ENCODE measurements around the gene SPDYE1.
"Not testable (repeated sequence)": the region's sequence is repeated elsewhere in the genome, so short reads cannot be mapped to it uniquely, and the experiment has no call there.

Gene SPDYE1, protein sequence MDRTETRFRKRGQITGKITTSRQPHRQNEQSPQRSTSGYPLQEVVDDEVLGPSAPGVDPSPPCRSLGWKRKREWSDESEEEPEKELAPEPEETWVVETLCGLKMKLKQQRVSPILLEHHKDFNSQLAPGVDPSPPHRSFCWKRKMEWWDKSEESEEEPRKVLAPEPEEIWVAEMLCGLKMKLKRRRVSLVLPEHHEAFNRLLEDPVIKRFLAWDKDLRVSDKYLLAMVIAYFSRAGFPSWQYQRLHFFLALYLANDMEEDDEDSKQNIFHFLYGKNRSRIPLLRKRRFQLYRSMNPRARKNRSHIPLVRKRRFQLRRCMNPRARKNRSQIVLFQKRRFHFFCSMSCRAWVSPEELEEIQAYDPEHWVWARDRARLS

DNA sequence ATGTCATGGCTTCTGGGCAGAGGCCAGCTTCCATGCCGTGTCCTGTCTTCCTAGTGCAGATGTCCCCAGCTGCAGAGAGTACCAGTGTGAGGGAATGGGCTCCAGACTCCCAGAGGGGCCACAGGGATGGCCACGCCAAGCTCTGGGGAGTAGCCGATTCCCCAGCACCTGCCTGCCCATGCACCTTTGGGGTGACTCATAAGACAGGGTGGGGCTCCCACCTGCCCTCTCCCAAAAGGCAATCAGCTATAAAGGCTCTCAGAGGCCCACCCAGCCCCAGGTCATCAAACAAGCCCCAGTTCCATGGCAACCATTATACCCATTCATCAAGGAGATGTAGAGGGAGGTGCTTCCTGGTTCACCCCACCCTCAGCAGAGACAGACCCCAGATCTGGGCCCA is at the start of gene SPDYE1:
SPDYE1 (plus strand) TSS at position 366 of the 400 bp plus-strand sequence. CDS start 2,053 bp downstream, outside the sequence.
- not testable (repeated sequence) for DNase-seq (ENCODE audit: low read depth)

DNA sequence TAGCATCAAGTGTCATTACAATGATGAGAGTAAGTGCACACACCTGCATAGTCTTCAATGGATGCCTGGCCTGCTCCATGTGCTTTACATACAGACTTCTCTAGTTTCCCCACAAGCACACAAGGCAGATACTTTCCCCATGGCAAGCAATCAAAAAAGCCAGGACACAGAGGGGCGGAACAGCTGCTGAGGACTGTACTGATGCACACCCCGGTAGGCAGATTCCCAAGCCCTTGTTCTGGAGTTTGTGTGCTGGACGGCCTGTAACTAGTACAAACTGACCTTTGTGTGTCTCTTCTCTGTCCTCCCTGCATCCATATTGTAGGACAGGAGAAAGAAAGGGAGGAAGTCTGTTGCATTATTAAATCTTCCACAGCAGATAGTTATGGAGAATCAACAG is 45.7 kb upstream of the SPDYE1 start:
- no peak for DNase-seq (ENCODE audit: low read depth)

DNA sequence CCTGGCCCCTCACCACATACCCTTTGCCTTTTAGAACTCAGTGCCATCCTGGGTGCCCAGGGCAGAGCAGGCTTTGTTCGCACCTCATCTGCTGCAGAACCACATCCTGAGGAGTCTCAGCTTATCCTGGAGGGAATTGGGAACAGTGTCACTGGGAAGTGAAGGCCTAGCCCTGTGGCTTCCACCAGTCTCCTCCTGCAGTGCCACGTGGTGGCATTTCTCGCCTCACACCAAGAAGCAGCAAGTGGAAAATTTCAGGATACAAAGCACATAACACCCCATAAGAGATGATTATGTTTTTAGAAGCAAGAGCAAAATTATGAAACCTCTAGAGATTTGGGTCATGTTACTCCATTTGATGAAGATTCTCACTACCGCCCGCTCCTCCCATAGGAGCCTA is 44.6 kb upstream of the SPDYE1 start:
- DNase-seq (ENCODE audit: low read depth), result no peak

DNA sequence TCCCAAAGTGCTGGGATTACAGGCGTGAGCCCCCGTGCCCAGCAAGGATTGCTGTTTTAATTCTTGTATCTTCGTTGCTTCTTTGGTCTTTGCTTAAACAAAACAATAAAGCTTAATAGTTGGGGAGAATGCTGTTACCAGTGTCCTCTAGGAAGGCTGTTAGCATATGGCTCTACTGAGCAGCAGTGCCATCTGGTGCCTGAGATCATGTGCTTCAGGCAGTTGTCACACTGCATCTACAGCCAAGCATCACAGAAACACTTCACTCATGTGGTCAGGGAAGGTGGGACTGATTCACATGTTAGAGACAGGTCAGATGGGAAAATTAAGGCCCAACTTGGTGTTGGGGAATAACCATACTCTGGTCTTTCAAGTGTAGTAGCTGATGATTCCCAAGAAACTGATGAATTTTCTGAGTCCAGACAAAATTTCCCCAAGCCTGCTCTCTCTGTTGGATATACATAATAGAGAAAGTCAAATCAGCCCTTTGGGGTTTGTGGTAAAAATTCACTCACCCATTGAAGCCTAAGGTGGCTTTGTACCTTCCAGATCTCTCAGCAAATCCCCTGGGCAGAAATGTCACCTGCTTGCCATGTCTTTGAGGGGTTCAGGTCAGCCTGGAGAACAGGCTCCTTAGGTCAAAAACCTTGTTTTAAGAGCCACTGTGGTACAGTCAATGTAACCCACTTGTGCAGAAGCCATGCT is 43.0 kb upstream of the SPDYE1 start:
- peak; percentile 64 for DNase-seq (ENCODE audit: low read depth)

DNA sequence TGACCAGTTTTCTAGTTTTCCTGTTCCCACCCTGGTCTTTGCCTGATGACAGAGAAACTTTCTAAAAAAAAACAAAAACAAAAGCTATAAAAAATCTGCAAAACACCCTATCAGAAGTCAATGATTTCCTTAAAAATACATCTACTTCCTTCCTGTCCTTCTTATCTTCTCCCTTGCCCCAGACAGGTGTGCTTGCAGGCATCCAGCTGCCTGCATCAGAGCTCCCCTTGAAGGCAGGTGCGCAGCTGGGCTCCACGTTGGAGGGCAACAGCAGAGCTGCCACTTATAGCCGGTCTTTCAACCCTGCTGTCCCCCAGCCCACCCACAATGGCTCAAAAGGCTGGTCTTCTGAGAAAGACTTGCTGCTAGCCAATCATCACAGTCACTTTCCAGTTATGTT is 41.7 kb upstream of the SPDYE1 start:
- no peak for DNase-seq (ENCODE audit: low read depth)

DNA sequence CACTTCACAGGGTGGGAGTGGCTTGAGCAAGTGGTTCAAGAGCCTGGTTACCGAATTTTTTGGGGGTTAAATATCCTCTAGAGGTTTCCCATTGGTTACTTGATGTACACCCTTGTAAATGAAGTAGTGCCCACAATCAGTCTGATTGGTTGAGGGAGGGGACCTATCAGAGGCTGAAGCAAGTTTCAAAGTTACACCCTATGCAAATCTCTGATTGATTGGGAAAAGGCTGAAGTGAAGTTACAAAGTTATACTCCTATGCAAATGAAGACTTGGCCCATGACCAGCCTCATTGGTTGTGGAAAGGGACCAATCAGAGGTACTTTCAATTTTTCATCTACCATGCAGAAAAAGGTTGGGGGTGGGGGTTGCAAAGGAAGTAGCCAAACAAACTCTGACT is 36.8 kb upstream of the SPDYE1 start:
- DNase-seq (ENCODE audit: low read depth), result no peak

DNA sequence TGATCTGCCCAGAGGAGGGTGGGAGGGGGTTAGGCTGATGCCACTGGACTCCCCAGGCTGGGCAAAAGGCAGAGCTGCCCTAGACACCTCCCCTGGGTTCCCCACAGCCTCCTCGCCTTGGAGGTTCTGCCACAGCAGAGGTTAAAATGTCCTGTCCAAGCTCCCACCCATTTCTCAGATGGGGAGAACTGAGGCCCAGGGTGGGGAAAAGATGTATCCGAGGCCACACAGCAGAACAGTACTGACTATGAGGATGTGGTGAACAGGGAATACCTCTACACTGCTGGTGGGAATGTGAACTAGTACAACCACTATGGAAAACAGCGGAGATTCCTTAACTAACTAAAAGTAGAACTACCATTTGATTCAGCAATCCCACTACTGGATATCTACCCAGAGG is 31.3 kb upstream of the SPDYE1 start:
- not testable (repeated sequence) for DNase-seq (ENCODE audit: low read depth)

DNA sequence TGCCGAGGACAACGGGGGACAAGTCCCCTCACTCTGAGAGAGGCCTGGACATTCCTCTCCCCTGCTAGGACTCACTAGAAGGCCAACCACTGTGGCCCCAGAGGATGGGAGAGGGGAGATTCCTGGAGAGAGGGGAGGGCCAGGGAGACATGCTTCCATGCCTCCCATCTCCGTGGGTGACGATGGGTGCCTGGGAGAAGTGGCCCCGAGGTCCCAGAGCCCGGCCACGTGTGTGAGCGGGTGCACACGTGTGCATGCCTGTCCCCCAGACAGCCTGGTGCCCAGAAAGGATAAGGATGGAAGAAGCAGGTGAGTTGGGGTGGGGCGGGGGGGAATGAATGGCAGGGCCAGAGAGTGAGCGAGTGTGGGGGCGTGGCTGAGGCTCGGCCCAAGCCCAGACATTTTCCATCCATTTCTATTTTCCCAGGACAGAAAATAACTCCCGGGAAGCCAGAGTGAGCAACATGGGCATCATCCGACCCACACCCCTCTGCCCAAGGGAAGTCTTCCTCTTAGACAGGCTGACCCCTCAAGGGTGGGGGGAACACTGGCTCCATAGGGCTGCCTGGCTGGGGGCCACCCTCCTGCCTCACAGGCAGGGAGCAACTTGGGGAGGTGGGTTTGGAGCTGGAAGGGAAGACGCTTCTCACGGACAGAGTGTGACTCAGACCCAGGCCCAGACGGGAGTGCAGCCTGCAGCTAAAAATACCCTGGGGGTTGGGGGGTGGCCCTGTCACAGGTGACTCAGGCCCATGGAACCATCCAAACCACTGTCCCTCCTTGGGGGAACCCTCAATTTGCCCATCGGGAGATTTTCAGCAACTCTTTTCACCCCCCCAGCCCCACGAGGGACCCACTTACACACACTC is 29.3 kb upstream of the SPDYE1 start:
- not testable (repeated sequence) for DNase-seq (ENCODE audit: low read depth)

DNA sequence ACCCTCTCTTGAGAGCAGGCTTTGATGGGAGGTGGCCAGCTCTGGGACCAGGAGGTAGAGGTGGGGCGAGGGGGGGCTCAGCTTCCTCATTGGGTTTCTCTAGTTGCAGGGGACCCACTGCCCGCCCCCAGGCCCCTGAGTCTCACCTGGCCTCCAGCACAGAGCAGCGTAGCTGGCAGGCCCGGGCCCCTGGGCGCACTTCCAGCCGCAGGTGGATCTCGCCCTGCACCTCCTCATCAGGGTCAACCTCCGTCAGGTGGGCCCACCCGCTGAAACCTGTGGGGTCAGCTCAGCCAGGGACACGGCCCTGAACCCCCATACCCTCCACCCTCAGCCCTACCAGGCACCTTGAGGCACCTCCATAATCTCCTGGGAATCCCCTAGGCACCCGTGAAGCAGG is 28.1 kb upstream of the SPDYE1 start:
- not testable (repeated sequence) for DNase-seq (ENCODE audit: low read depth)

DNA sequence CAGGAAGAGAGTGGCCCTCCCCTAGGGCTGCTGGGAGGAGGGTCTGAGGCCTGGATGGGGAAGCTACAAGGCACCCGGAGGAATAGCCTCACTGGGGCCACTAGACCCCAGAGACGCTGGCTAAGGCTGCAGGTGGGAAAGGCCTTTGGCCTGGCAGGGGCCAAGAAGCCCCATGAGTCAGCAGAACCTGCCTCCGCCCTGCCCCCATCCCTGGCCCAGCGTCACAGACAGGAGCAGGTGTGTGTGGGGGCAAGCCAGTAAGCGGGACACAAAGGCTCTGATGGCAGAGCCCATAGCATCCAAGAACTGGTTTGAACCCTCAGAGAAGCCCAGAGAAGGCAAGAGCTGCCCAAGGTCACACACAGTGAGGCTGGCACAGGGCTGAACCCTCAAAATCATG is 27.0 kb upstream of the SPDYE1 start:
- DNase-seq (ENCODE audit: low read depth), result not testable (repeated sequence)

DNA sequence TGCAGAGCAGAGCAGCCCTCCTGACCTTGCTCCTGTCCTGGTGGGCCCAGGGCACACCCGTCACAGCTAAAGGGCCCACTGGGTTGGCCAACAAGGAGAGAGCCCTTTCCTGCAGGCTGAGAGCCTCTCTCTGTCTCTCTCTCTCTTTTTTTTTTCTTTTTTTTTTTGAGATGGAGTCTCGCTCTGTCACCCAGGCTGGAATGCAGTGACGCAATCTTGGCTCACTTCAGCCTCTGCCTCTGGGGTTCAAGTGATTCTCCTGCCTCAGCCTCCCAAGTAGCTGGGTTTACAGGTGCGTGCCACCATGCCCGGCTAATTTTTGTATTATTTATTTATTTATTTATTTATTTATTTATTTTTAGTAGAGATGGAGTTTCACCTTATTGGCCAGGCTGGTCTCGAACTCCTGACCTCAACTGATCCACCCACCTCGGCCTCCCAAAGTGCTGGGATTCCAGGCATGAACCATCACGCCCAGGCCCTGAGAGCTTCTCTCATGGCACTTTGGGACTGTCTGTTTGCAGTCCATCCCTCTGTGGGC is 23.6 kb upstream of the SPDYE1 start:
- DNase-seq (ENCODE audit: low read depth), result not testable (repeated sequence)

DNA sequence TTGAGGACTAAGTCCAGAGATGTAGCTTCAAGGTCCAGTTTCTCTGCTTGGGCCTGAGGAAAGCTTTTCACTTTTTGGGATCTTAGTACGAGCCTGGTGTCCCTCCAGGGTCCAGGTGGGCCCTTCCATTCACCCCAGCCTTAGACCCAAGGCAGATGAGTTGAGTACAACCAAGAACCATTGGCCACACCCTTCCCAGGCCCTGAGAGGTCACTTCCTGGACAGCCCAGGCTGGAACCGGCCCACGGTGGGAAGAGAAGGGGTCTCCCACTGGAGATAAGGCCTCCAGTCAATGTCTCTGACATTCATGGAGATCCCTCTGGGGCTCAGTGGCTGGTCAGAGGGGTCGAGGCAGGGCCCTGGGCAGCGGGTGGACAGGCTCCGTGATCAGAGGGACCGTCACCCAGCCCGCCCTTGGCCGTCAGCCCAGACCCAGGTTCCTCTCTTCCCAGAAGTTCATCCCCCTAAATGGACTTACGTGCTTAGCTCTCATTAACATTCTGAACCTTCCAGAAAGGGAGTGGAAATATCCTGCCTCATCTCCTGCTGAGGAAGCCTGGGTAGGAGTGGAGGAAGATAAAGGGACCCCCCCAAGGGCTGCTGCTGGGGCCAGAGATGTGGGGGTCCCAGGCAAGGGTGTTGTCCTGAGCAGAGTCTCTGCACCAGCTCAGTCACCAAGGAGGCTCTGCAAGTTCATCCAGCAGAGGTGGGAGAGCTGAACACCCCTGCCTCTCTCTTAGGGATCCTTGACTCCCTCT is 22.8 kb upstream of the SPDYE1 start:
- DNase-seq (ENCODE audit: low read depth), result not testable (repeated sequence)

DNA sequence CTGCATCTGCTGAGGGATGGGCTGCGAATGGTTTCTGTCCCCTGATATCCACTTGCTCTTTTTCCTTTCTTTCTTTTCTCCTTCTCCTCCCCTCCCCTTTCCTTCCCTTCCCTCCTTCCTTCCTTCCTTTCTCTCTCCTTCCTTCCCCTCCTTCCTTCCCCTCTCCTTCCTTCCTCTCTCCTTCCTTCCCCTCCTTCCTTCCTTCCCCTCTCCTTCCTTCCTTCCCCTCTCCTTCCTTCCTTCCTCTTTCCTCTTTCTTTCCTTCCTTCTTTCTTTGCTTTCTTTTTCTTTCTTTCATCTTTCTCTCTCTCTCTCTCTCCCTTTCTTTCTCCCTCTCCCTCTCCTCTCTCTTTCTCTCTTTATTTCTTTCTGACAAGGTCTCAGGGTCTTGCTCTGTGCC is 20.2 kb upstream of the SPDYE1 start:
- DNase-seq (ENCODE audit: low read depth), result no peak

DNA sequence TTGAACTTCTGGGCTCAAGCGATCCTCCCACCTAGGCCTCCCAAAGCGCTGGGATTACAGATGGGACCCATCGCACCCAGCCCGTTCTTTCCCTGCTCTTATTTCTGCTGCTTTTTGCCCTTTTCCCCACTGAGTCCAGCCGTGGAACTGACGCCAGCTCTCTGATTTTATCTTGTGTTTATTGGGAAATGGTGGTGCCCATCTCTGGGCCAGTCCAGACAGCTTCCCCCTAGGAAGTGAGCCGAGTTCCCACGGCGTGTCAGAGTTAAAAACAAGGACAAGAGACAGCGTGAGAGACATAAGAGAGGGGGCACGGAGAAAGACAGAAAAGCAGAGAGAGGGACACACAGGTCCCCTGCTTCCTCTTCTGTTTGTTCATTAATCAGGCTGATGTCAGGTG is 19.6 kb upstream of the SPDYE1 start:
- DNase-seq (ENCODE audit: low read depth), result not testable (repeated sequence)

DNA sequence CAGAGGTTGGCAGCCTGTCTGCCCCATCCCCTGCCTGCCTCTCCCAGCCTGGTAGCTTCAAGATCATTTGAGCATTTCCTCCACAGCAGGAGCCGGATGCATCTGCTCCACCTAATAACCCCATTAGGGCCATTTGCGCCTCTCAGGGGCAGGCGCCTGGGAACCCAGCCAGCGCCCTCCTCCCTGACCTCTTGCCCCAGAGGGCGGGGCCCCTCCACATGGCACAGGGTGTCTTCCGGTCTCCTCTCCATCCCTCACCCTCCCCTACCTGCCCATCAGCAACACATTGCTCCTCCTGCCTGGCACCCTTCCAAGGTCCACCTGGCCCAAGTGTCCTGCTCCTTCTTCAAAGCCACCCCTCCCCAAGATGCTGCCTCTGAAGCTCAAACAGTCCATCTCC is 14.8 kb upstream of the SPDYE1 start:
- DNase-seq (ENCODE audit: low read depth), result not testable (repeated sequence)

DNA sequence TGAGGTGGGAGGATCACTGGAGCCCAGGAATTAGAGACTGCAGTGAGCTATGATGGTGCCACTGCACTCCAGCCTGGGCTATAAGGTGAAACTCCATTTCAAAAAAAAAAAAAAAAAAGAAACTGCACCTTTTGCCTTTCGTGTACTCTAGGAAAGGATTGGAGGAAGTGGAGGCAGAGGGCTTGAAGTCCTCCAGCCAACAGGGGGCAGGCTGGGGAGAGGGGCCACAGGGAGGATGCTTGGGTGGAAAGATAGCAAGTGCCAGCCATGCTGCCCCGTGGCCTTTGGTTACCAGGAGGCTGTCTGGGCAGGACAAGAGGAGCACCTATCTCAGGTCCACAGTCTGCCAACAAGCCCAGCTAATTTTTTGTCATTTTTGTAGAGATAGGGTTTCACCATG is 14.0 kb upstream of the SPDYE1 start:
- not testable (repeated sequence) for DNase-seq (ENCODE audit: low read depth)

DNA sequence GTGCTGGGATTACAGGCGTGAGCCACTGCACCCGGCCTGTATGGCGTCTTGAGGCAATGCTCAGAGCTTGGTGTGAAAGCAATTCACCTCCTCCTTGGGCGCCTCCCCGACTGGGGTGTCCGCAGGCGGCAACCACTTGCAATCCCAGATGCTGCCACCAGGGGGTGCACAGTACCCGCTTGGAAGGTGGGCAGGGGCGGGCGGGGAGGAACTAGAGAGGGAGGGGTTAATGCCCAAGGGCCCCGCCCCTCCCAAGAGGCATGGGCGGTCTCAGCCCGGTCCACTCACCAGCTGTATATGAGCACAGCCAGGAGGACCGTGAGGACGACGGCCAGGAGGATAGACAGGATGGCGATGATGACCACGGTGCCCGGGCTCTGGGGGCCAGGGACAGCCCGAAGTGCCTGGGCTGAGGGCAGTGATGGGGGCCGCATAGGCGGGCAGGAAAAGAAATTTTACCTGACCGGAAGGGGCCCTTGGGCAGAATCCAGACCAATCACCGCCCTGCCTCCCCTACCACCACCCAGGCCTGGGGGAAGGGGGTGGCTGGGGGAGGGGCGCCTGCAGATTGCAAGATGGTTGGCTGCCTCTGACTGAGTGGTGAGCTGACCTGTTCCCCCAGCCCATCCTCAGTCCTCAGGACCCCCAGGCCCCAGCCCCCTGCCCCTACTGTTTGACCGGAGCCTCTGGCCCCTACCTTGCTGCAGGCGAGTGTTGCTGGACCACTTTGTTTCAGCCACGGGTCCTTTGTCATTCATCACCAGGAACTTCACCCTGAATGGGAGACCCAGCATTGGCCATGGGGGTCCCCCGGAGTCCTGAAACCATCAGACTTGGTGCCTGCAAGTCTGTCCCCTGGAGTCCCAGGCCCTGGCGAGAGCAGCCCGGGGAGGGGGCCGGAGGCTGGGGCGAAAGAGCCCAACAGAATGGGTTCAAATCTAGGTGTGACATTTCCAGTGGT is 11.5 kb upstream of the SPDYE1 start:
- DNase-seq (ENCODE audit: low read depth), result peak; percentile 67

DNA sequence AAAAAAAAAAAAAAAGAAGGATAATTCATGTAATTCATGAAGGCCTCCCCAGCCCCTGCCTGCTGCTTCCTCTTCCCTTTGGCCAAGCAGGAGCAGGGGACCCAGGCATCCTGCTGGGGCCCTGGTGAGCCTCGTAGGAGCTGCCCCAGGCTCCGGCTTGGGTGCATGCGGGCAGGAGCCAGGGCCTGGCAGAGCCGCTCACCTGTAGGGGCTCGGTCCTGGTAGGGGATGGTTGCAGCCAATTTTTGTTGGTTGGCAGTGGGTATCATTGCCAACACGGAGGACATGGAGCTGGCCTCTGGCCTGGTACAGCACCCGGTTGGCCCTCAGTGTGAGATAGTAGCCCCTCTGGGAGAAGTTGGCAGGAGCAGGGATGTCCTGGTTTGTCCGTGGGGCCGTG is 10.2 kb upstream of the SPDYE1 start:
- DNase-seq (ENCODE audit: low read depth), result not testable (repeated sequence)

DNA sequence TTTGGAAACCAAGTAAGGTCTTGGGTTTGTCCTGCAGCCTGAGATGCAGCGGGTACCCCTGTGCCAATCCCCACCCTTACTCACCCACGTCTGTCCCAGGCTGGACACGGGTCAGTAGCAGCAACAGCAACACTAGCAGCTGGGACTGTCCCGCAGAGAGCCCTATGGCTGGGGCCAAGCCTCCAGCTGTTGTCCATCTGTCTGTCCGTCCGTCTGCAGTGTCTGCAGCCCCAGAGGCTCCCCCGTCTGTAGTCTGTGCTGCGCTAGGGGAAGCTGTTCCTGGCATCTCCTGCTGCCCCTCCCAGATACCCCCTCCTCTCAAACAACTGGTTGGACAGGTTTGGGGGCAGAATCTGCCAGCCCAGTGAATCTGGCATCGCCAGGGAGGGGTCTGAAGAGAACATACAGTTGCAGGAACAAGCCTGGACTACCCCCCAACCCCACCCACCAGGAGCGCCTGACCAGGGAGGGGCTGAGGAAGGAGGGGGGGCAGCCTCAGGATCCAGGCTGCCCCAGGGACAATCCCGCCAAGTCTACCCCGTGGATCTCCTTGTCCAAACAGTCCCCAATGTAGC is 7.6 kb upstream of the SPDYE1 start:
- DNase-seq (ENCODE audit: low read depth), result not testable (repeated sequence)

DNA sequence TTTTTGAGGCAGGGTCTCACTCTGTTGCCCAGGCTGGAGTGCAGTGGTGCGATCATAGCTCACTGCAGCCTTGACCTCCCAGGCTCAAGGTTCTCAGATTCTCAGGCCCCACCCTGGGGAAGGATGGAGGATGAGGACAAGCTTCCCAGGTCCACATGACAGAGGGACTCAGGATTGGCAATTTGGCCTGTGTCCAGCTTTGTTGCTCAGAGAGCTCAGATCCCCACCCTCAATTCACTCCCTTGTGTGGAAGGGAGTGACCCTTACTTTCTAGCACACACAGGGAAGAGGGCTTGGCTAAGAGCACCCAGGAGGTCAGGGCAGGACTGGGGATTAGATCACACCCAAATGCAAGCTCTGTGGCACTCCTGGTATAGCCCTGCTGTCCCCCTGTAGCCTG is 6.9 kb upstream of the SPDYE1 start:
- DNase-seq (ENCODE audit: low read depth), result not testable (repeated sequence)

All from iris pigment epithelial cell (primary cell).